Measurements from ENCODE around the gene SORCS2. TPM values are rescaled to one million over a fixed set of nuclear protein-coding genes. Genes with fewer than 3 reads are reported as not detected.

SORCS2 gene
- total RNA-seq, 2 donors from 2014 or later: 1.0 to 4.4 TPM

GRCh38 chr4:7156761-7157488 is 35.4 kb upstream of the SORCS2 start:
- Histone ChIP-seq H3K27ac (no peak overlapping the region), H3K4me1 (replicated peaks) (no peaks in the 10 kb centered on the region), H3K9me3 (no peaks in the 10 kb centered on the region), H3K36me3 (no peaks in the 10 kb centered on the region), H3K27me3 (replicated peaks; ENCODE audit: insufficient read depth) (no peaks in the 10 kb centered on the region), H3K4me3 (no peak overlapping the region)
- 57% methylated on average over 12 of the region's 12 CpGs for WGBS
- intact Hi-C loops (cut with DNase I): no loop called here
- DNase-seq (ENCODE audit: low spot score): no peak
- TF ChIP-seq POLR2A (IDR thresholded peaks at IDR 0.05): no peak
- no peak for TF ChIP-seq POLR2AphosphoS5 (IDR thresholded peaks at IDR 0.05)
- peak in 2 of 4 experiments; percentile 37 to 40 for TF ChIP-seq CTCF (IDR thresholded peaks at IDR 0.05)

- WGBS: 82% methylated on average over 8 of the region's 8 CpGs
- H3K27me3 ChIP-seq (replicated peaks; ENCODE audit: insufficient read depth): no peaks in the 10 kb centered on the region
- DNase-seq (ENCODE audit: low spot score): no peak
- no peaks in the 10 kb centered on the region for H3K4me1 ChIP-seq (replicated peaks)
- no peak overlapping the region for H3K4me3 ChIP-seq
- H3K27ac ChIP-seq: no peak overlapping the region
- H3K9me3 ChIP-seq: no peaks in the 10 kb centered on the region
- H3K36me3 ChIP-seq: no peaks in the 10 kb centered on the region
- intact Hi-C loops (cut with DNase I): no loop called here
- TF ChIP-seq CTCF (IDR thresholded peaks at IDR 0.05) (no peak), POLR2AphosphoS5 (IDR thresholded peaks at IDR 0.05) (no peak), POLR2A (IDR thresholded peaks at IDR 0.05) (no peak)
These were observed 34.7 kb upstream of the SORCS2 start for GRCh38 chr4:7157666-7158065.

- H3K27me3 ChIP-seq (replicated peaks; ENCODE audit: insufficient read depth): no peaks in the 10 kb centered on the region
- intact Hi-C loops (cut with DNase I): no loop called here
- no peak overlapping the region for H3K27ac ChIP-seq
- DNase-seq (ENCODE audit: low spot score): no peak
- no peaks in the 10 kb centered on the region for H3K36me3 ChIP-seq
- H3K4me1 ChIP-seq (replicated peaks): no peaks in the 10 kb centered on the region
- 88% methylated on average over 18 of the region's 18 CpGs for WGBS
- no peak overlapping the region for H3K4me3 ChIP-seq
- no peaks in the 10 kb centered on the region for H3K9me3 ChIP-seq
- no peak for TF ChIP-seq CTCF (IDR thresholded peaks at IDR 0.05)
- TF ChIP-seq POLR2A (IDR thresholded peaks at IDR 0.05): no peak
- no peak for TF ChIP-seq POLR2AphosphoS5 (IDR thresholded peaks at IDR 0.05)
These were observed 34.1 kb upstream of the SORCS2 start for GRCh38 chr4:7158081-7158750.

GRCh38 chr4:7158991-7159390 is 33.3 kb upstream of the SORCS2 start:
- intact Hi-C loops (cut with DNase I): no loop called here
- Histone ChIP-seq H3K27ac (no peak overlapping the region), H3K9me3 (no peaks in the 10 kb centered on the region), H3K36me3 (no peaks in the 10 kb centered on the region), H3K27me3 (replicated peaks; ENCODE audit: insufficient read depth) (no peaks in the 10 kb centered on the region), H3K4me1 (replicated peaks) (no peaks in the 10 kb centered on the region), H3K4me3 (no peak overlapping the region)
- TF ChIP-seq POLR2AphosphoS5 (IDR thresholded peaks at IDR 0.05) (no peak), POLR2A (IDR thresholded peaks at IDR 0.05) (no peak), CTCF (IDR thresholded peaks at IDR 0.05) (no peak)
- WGBS: 93% methylated on average over 10 of the region's 10 CpGs
- DNase-seq (ENCODE audit: low spot score): no peak

- intact Hi-C loops (cut with DNase I): no loop called here
- no peak for DNase-seq (ENCODE audit: low spot score)
- 67% methylated on average over 6 of the region's 6 CpGs for WGBS
These were observed 32.4 kb upstream of the SORCS2 start for GRCh38 chr4:7159923-7160322.

More at GRCh38 chr4:7159923-7160322, 32.4 kb upstream of the SORCS2 start:
- TF ChIP-seq POLR2A (IDR thresholded peaks at IDR 0.05) (no peak), POLR2AphosphoS5 (IDR thresholded peaks at IDR 0.05) (no peak), CTCF (IDR thresholded peaks at IDR 0.05) (no peak)
- Histone ChIP-seq H3K36me3 (no peaks in the 10 kb centered on the region), H3K4me3 (no peak overlapping the region), H3K9me3 (no peaks in the 10 kb centered on the region), H3K4me1 (replicated peaks) (no peaks in the 10 kb centered on the region), H3K27ac (no peak overlapping the region), H3K27me3 (replicated peaks; ENCODE audit: insufficient read depth) (no peaks in the 10 kb centered on the region)

All from prostate gland (tissue), 2 donors.